NCI-H146 treated with DMSO at 0.1 percent for 48 hours (cell line): ENCODE data around the gene RPL13A.

Experiments
- DNase-seq: peaks from one replicate; lab custom pipeline; 2025; ENCODE audit not compliant: unreplicated experiment; lab: John Stamatoyannopoulos, UW

Gene RPL13A

GRCh38 chr19:49479975-49480628 is 7.3 kb upstream of the RPL13A start:
- DNase-seq: no peak

GRCh38 chr19:49481020-49481683 is 6.3 kb upstream of the RPL13A start:
- DNase-seq: no peak

DNA sequence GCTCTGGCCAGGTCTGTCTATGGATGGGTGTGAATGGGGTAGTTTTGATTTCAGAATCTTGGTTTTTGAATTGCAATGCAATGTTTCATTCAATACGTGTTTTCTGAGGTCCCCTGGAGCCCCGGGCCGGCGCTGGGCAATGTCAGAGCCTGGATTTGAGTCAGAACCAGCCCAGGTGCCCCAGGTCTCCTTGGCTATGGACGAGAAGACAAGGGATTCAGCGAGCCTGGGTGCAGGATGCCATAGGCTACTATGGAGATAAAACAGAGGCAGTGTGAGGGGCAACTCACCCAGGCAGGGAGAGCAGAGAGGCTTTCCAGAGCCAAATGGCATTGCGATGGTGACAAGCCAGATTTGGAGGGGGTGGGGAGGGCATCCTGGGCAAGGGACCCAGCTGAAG is 1.2 kb upstream of the RPL13A start:
- DNase-seq: no peak

DNA sequence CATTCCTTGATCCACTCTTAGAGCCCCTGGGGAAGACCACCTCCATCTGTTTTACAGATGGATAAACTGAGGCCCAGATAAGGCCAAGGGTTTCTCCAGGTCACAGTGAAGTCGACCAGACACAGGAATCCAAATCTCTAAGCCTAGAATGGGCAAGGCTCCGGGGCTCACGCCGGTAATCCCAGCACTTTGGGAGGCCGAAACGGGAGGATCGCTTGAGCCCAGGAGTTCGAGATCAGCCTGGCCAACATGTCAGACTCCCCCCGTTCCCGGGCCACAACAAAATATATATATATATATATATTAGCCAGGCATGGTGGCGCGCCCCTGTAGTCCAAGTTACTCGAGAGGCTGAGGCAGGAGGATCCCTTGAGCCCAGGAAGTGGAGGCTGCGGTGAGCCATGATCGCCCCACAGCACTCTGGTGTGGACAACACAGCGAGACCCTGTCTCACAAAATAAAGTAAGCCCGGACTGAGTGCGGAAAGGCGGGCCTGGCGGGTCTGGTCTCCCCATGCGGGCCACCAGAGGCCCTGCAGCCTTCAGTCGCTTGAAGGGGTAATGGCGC is 615 bp upstream of the RPL13A start:
- DNase-seq: no peak

GRCh38 chr19:49488046-49488862 is 846 bp downstream of the RPL13A start:
- DNase-seq: peak; percentile 44

- DNase-seq: no peak
Observed at GRCh38 chr19:49488863-49489537, 1.6 kb downstream of the RPL13A start.

DNA sequence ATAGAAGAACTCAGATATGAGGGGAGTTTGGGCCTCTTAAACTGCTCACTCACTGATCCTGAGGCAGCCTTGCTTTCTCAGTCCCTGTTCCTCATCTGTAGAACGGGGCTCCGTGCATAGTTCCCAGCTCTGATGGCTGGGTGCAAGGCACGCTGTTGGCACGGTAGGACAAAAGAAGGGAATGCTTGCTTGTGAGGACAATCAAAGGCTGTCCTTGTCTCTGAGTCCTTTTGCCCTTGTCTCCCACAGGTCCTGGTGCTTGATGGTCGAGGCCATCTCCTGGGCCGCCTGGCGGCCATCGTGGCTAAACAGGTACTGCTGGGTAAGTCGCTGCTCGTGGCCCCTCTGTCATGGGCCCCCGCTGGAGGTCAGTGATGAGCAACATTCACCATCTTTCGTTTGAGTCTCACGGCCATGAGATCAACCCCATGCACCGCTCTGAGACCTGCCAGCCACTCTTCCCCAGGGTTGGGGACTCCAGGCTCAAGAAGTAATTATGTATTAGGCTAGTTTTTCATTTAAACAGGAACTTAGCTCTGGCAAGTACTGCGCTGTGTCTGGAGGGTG is 2.3 kb downstream of the RPL13A start:
- no peak for DNase-seq

DNA sequence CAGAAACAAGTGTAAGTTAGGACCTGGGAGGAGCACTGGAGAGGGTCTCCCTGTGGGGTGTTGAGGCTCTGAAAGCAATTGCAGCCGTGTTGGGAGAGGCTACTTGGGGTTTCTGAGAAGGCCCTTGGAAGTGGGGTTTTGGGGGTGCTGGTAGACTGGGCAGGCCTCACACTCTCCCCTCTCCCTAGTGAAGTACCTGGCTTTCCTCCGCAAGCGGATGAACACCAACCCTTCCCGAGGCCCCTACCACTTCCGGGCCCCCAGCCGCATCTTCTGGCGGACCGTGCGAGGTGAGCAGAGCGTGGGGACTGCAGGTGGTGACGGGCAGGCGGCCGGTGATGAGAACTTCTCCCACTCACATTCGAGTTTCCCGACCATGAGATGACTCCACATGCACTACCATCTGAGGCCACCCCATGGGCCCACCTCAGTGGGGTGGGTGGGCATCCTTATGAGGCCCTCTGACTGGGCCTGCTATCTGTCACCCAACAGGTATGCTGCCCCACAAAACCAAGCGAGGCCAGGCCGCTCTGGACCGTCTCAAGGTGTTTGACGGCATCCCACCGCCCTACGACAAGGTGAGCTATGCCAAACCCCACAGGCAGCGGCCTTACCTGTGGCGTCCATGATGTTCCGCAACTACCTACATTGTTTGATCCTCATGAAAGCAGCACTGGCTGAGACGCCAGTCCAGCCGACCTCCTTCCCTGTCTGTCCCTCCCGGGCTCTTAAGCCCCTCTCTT is 3.0 kb downstream of the RPL13A start:
- no peak for DNase-seq

GRCh38 chr19:49491030-49491803 is 3.8 kb downstream of the RPL13A start:
- no peak for DNase-seq

- DNase-seq: no peak
Observed at GRCh38 chr19:49491804-49492572, 4.6 kb downstream of the RPL13A start.

DNA sequence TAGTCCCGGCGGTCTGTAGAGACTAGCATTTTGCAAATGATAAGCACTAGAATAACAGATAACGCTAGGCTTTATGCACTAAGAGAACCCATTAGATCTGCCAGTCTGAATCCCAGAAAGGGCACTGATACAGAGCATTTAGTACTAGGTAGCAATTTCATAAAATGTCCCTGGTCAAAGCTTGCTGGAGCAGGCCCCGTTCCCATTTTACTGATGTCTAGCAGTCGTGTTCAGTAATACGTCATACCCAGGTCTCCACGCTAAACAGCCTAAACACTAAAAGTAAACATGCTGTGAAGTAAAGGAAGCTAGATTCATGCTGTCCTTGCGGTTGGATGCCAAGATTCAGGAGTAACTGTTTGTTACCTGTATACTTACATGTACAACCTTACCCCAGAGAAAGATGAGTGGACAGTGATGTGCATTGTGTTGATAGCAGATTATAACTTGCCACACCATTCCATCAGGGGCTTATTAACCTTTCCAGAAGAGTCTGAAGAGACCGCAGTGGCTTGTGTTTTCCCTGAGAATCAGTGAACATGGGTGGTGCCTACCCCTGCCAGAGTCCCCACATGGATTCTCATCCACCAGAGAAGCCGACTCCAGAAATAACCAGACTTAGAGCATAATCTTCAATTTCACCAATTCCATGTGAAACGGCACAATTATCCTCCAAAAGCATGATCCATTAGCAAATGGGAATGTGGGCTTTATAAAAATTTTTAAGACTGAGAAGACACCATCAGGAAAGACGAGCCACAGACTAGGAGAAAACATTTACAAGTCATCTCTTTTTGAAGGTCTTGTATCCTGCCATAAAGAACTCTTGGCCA is 5.4 kb downstream of the RPL13A start:
- DNase-seq: no peak

DNA sequence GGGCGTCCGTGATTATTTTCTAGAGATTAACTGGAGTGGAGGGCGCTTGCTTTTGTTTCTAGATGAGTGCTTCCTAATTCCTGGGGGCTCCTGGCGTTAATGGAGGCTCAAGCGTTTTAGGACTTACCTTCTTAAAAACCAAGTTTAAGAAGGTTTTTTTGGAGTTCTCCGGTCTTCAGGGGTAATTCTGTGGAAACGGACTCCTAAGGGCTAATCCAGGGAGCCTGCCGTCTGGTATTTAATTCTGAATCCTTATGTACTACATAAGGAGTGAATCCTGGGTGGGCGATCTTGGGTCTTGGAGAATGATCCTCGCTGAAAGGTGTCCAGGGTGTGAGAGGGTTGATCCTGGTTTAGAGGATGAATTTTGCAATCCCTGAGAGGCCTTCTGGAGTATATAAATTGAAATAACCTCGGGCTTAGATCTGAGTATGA is 9.2 kb downstream of the RPL13A start:
- no peak for DNase-seq

GRCh38 chr19:49497047-49497788 is 9.8 kb downstream of the RPL13A start:
- peak; percentile 16 for DNase-seq

DNA sequence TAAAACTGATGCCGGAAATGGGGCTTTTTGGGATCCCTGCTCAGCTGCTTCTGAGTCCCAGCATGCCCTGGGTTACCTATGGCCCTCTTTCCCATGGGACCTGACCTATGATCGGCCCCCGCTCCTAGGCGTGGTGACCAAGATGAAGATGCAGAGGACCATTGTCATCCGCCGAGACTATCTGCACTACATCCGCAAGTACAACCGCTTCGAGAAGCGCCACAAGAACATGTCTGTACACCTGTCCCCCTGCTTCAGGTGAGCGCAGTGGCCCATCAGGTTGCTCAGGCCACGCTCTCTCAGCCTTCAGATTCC is 10.3 kb downstream of the RPL13A start:
- DNase-seq: no peak

DNA sequence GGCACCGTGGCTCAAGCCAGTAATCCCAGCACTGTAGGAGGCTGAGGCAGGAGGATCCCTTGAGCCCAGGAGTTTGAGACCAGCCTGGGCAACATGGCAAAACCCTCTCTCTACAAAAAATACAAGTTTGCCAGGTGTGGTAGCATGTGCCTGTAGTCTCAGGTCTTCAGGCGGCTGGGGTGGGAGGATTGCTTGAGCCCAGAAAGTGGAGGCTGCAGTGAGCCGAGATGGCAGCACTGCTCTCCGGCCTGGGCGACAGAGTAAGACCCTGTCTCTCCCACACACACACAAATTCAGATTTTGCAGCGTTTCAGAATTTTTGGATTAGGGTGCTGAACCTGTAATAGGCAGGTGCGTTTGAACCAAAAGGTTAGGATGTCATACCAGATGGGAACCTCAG is 11.1 kb downstream of the RPL13A start:
- no peak for DNase-seq

DNA sequence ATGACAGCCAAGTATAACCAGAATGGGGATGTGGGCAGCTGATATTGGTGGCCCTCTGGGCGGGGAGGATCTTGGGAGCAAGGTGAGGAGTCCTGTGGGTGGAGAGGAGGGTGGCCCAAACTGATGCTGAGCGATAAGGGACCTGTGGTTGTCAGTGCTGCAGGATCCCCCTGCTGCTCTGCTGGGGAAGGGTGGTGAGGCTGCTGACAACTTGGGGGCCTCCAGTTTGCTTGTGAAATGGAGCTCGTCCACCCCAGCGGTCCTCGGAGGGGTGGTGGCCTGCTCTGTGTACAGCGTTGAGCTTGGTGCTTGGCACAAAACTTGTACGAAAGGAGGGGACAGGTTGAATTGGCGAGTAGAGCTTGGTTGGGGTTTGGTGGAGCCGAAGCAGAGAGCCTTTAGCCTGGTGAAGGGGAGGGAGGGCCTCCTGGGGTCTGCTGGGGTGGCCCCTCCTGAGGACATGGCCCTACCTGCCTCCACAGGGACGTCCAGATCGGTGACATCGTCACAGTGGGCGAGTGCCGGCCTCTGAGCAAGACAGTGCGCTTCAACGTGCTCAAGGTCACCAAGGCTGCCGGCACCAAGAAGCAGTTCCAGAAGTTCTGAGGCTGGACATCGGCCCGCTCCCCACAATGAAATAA is 11.7 kb downstream of the RPL13A start:
- no peak for DNase-seq
